Ishikawa (cell line): ENCODE results near the gene SERPINB7.

ENCODE experiments used
- CEBPB ChIP-seq: IDR thresholded peaks from 2 replicates; pipeline ENCODE4 v1.6.1; 2012
- CREB1 ChIP-seq: IDR thresholded peaks from 2 replicates; pipeline ENCODE4 v1.6.1; 2012; ENCODE audit warnings: low read depth
- EGR1 ChIP-seq: IDR thresholded peaks from 2 replicates; pipeline ENCODE4 v1.6.1; 2012
- EP300 ChIP-seq: IDR thresholded peaks from 2 replicates; pipeline ENCODE4 v1.6.1; 2012; ENCODE audit warnings: borderline replicate concordance
- FOXM1 ChIP-seq: IDR thresholded peaks from 2 replicates; pipeline ENCODE4 v1.6.1; 2012; ENCODE audit warnings: low read depth, borderline replicate concordance
- MAX ChIP-seq: IDR thresholded peaks from 2 replicates; pipeline ENCODE4 v1.6.1; 2012
- RAD21 ChIP-seq: IDR thresholded peaks from 2 replicates; pipeline ENCODE4 v1.6.1; 2012; ENCODE audit warnings: low read depth
- TAF1 ChIP-seq: IDR thresholded peaks from 2 replicates; pipeline ENCODE4 v1.6.1; 2012; ENCODE audit warnings: low read depth, mild to moderate bottlenecking
- TEAD4 ChIP-seq: IDR thresholded peaks from 2 replicates; pipeline ENCODE4 v1.6.1; 2012
- YY1 ChIP-seq: IDR thresholded peaks from 2 replicates; pipeline ENCODE4 v1.6.1; 2012; ENCODE audit warnings: low read depth
- ZBTB7A ChIP-seq: IDR thresholded peaks from 2 replicates; pipeline ENCODE4 v1.6.1; 2012; ENCODE audit warnings: low read depth
- TF ChIP-seq, protein P1 (sequence below): IDR thresholded peaks from 2 replicates; pipeline ENCODE4 v1.6.1; 2012; ENCODE audit warnings: low read depth, mild to moderate bottlenecking

DNA sequence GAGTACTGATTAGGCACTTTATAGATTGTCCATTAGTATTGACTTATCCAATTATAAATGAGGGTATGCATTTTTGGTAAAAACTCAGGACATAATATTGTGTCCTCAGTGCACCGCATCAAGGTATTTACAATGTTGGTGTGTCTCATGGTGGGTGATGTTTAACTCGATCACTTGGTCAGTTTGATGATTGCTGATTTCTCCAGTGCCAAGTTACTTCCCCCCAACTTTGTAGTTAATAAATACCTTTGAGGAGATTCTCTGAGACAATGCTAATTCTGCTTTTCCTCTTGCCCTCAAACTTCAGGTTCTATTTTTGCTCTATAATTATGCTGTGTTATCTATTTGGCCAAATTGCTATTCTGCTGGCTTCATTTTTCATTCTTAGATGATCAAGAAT is 28.2 kb upstream of the SERPINB7 start:
- TF ChIP-seq MAX (no peak), TAF1 (no peak), CREB1 (no peak), RAD21 (no peak), ZBTB7A (no peak), FOXM1 (no peak), TEAD4 (no peak), CEBPB (no peak), EP300 (no peak), EGR1 (no peak), YY1 (no peak)
- TF ChIP-seq, protein P1, sequence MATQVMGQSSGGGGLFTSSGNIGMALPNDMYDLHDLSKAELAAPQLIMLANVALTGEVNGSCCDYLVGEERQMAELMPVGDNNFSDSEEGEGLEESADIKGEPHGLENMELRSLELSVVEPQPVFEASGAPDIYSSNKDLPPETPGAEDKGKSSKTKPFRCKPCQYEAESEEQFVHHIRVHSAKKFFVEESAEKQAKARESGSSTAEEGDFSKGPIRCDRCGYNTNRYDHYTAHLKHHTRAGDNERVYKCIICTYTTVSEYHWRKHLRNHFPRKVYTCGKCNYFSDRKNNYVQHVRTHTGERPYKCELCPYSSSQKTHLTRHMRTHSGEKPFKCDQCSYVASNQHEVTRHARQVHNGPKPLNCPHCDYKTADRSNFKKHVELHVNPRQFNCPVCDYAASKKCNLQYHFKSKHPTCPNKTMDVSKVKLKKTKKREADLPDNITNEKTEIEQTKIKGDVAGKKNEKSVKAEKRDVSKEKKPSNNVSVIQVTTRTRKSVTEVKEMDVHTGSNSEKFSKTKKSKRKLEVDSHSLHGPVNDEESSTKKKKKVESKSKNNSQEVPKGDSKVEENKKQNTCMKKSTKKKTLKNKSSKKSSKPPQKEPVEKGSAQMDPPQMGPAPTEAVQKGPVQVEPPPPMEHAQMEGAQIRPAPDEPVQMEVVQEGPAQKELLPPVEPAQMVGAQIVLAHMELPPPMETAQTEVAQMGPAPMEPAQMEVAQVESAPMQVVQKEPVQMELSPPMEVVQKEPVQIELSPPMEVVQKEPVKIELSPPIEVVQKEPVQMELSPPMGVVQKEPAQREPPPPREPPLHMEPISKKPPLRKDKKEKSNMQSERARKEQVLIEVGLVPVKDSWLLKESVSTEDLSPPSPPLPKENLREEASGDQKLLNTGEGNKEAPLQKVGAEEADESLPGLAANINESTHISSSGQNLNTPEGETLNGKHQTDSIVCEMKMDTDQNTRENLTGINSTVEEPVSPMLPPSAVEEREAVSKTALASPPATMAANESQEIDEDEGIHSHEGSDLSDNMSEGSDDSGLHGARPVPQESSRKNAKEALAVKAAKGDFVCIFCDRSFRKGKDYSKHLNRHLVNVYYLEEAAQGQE, result no peak
